ENCODE data around the gene DCAF11. TPM values are rescaled to one million over a fixed set of nuclear protein-coding genes. Genes with fewer than 3 reads are reported as not detected.

Gene DCAF11
- total and polyA plus RNA-seq, 2 of the 8 experiments (the other 6 are each of a cell fraction or from before 2014, with no cell fraction given) = 60.4 to 63.6 TPM

DNA sequence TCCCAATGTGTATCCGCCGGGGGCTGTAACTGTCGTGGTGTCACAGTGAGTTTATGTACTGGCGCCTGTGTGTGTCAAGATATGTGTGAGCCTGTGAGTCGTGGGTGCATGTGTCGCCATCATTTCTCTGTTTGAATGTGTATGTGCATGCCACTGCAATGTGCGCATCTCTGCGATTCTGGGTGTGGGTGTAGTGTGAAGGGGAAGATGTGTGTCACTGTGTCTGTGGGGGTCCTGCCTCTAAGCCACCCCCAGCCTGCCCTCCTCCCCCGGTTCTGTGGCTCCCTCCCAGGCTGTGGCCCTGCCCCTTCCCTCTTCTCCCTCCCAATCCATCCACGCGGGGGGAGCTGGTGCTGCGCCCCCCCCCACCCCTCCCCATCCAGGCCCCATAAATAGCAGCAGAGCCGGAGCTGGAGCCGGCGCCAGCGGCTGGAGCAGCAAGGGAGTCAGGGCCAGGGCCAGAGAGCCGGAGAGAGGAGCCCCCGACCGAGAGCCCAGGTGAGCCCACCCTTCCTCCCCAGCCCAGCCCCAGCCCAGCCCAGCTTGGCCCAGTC lies 43.4 kb upstream of the DCAF11 start, which contains the start of gene CPNE6:
Gene CPNE6 (plus strand): TSS at position 419 of the 554 bp plus-strand sequence. CDS start 1,375 bp downstream, outside the sequence.
- Histone ChIP-seq H3K14ac (ENCODE audit: insufficient read length) (no peak within 1 kb of the TSS), H3K18ac (ENCODE audit: extremely low read depth, low read length) (no peak within 1 kb of the TSS), H2BK120ac (replicated peaks; ENCODE audit: low read depth, low read length) (no peak within 1 kb of the TSS), H3K56ac (replicated peaks; ENCODE audit: insufficient read length, low read depth, low read length) (no peak within 1 kb of the TSS), H4K20me1 (replicated peaks in 1 of 2; ENCODE audit: control insufficient read depth in 1 of 2, insufficient read depth in 2 of 2, low read length in 2 of 2) (no peaks in the 10 kb centered on the region), H3K4me3 (ENCODE audit: extremely low read depth in 1 of 4, insufficient read depth in 2 of 4, low read depth in 3 of 4, low read length in 4 of 4) (no peak within 1 kb of the TSS), H3K23me2 (ENCODE audit: low read depth, low read length) (no peaks in the 10 kb centered on the region), H2BK20ac (ENCODE audit: low read length) (no peak within 1 kb of the TSS), H4K91ac (replicated peaks; ENCODE audit: insufficient read length, low read length) (no peak within 1 kb of the TSS), H2BK5ac (ENCODE audit: low read depth, low read length) (no peak within 1 kb of the TSS), H3K79me2 (ENCODE audit: control insufficient read depth in 1 of 2, insufficient read depth in 2 of 2, low read length in 2 of 2) (no peaks in the 10 kb centered on the region), H4K8ac (ENCODE audit: extremely low read depth, insufficient read depth, low read length) (no peak within 1 kb of the TSS), H3K4me1 (replicated peaks in 1 of 4; ENCODE audit: control insufficient read depth in 3 of 4, insufficient read depth in 4 of 4, low read length in 3 of 4) (no peaks in the 10 kb centered on the region), H2AFZ (ENCODE audit: low read length) (no peak within 1 kb of the TSS), H3K9me3 (ENCODE audit: insufficient read depth in 2 of 2, low read depth in 1 of 2, low read length in 1 of 2) (no peaks in the 10 kb centered on the region), H2BK12ac (ENCODE audit: low read depth, low read length) (0 out of 2 replicates have a peak within 1 kb of the TSS, but pooled peaks have one; percentile 50), H3K36me3 (ENCODE audit: control insufficient read depth in 2 of 4, insufficient read depth in 4 of 4, low read length in 3 of 4) (no peaks in the 10 kb centered on the region), H3K23ac (ENCODE audit: insufficient read length) (no peak within 1 kb of the TSS), H2BK15ac (ENCODE audit: low read length) (0 out of 2 replicates have a peak within 1 kb of the TSS, but pooled peaks have one; percentile 75), H3K27me3 (replicated peaks in 1 of 4; ENCODE audit: control insufficient read depth in 3 of 4, extremely low read depth in 1 of 4, insufficient read depth in 3 of 4, low read length in 3 of 4) (no peaks in the 10 kb centered on the region; a peak in 1 of 7 replicates), H3K27ac (ENCODE audit: low read depth, low read length) (no peak within 1 kb of the TSS), H3K9ac (replicated peaks in 1 of 4; ENCODE audit: extremely low read depth in 1 of 4, low read depth in 3 of 4, low read length in 3 of 4) (no peak within 1 kb of the TSS), H3K4ac (replicated peaks; ENCODE audit: insufficient read length, low read depth, low read length) (no peak within 1 kb of the TSS), H4K5ac (ENCODE audit: insufficient read length, low read depth, low read length) (no peak within 1 kb of the TSS), H3K79me1 (ENCODE audit: low read depth, low read length) (no peaks in the 10 kb centered on the region), H3K4me2 (ENCODE audit: insufficient read depth in 1 of 2, low read depth in 2 of 2, low read length in 2 of 2) (no peak within 1 kb of the TSS), H2AK5ac (ENCODE audit: low read depth, low read length) (no peak within 1 kb of the TSS)
- CTCF ChIA-PET (ENCODE audit: partially characterized antibody) = interaction anchor here (1.0 to 23.8 kb wide), 6 partner anchors 9 to 37 kb away, joined by 5 to 316 read pairs (median 14); partner anchors contain the start of genes CARMIL3 and PCK2
- WGBS, 2 experiments (ENCODE audit: extremely low coverage in 1 of 2, insufficient coverage in 1 of 2, insufficient read length in 1 of 2, insufficient replicate concordance in 2 of 2, low coverage in 1 of 2, low lambda C conversion rate in 2 of 2, missing lambda C conversion rate in 1 of 2) = 86% methylated on average over 8 of the region's 19 CpGs; no CpG with 5 or more reads in 1 of the 2 experiments
- no peak for TF ChIP-seq CREB1 (IDR thresholded peaks at IDR 0.05)
- POLR2A ChIA-PET (ENCODE audit: partially characterized antibody) = interaction anchor here (1.2 to 27.2 kb wide), 5 partner anchors 9 to 28 kb away, joined by 3 to 626 read pairs (median 7); partner anchors contain the start of gene PCK2
- FAIRE-seq (no peak), DNase-seq (ENCODE audit: low read depth in 1 of 2, low spot score in 2 of 2) (no peak)

Data from H1 (cell line).